Measurements from ENCODE around the gene TEKT5.
"Not testable (repeated sequence)": the region's sequence is repeated elsewhere in the genome, so short reads cannot be mapped to it uniquely, and the experiment has no call there.

TEKT5 gene

GRCh38 chr16:10658943-10659342 lies 35.8 kb downstream of the TEKT5 start:
- DNase-seq (ENCODE audit: low read depth): no peak

GRCh38 chr16:10657925-10658324 lies 36.8 kb downstream of the TEKT5 start:
- no peak for DNase-seq (ENCODE audit: low read depth)

GRCh38 chr16:10656618-10657017 lies 38.1 kb downstream of the TEKT5 start:
- no peak for DNase-seq (ENCODE audit: low read depth)

GRCh38 chr16:10655415-10655977 lies 39.2 kb downstream of the TEKT5 start:
- DNase-seq (ENCODE audit: low read depth): no peak

- no peak for DNase-seq (ENCODE audit: low read depth)
Measured at GRCh38 chr16:10654592-10655414, 39.9 kb downstream of the TEKT5 start.

GRCh38 chr16:10652730-10653590 lies 41.8 kb downstream of the TEKT5 start:
- no peak for DNase-seq (ENCODE audit: low read depth)

GRCh38 chr16:10649098-10649497 lies 45.6 kb downstream of the TEKT5 start:
- DNase-seq (ENCODE audit: low read depth): not testable (repeated sequence)

GRCh38 chr16:10647721-10648296 lies 46.9 kb downstream of the TEKT5 start:
- no peak for DNase-seq (ENCODE audit: low read depth)

- DNase-seq (ENCODE audit: low read depth): no peak
Measured at GRCh38 chr16:10647264-10647720, 47.4 kb downstream of the TEKT5 start.

GRCh38 chr16:10646581-10647263 lies 48.0 kb downstream of the TEKT5 start:
- DNase-seq (ENCODE audit: low read depth): no peak

GRCh38 chr16:10646228-10646580 lies 48.5 kb downstream of the TEKT5 start:
- DNase-seq (ENCODE audit: low read depth): no peak

GRCh38 chr16:10644092-10644491 lies 50.6 kb downstream of the TEKT5 start:
- DNase-seq (ENCODE audit: low read depth): no peak

GRCh38 chr16:10642964-10643363 lies 51.8 kb downstream of the TEKT5 start:
- no peak for DNase-seq (ENCODE audit: low read depth)

- no peak for DNase-seq (ENCODE audit: low read depth)
Measured at GRCh38 chr16:10641953-10642949, 52.5 kb downstream of the TEKT5 start.

- no peak for DNase-seq (ENCODE audit: low read depth)
Measured at GRCh38 chr16:10641555-10641952, 53.2 kb downstream of the TEKT5 start.

- no peak for DNase-seq (ENCODE audit: low read depth)
Measured at GRCh38 chr16:10640934-10641333, 53.8 kb downstream of the TEKT5 start.

GRCh38 chr16:10638101-10638500 lies 56.6 kb downstream of the TEKT5 start:
- no peak for DNase-seq (ENCODE audit: low read depth)

- DNase-seq (ENCODE audit: low read depth): no peak
Measured at GRCh38 chr16:10637337-10638037, 57.2 kb downstream of the TEKT5 start.

GRCh38 chr16:10635365-10636021 lies 59.2 kb downstream of the TEKT5 start:
- DNase-seq (ENCODE audit: low read depth): no peak
